ENCODE results near the gene SORCS2. TPM values are rescaled to one million over a fixed set of nuclear protein-coding genes. Genes with fewer than 3 reads are reported as not detected.

Gene SORCS2
- total and polyA plus RNA-seq, 2 of the 13 experiments (the other 11 are each of a cell fraction or from before 2014, with no cell fraction given), result 0.82 to 1.0 TPM

GRCh38 chr4:7422151-7422897, 230.0 kb downstream of the SORCS2 start:
- Histone ChIP-seq H2AFZ (ENCODE audit: low read length) (no peak overlapping the region), H3K79me2 (ENCODE audit: insufficient read depth, low read length) (no peaks in the 10 kb centered on the region), H3K36me3 (replicated peaks in 1 of 2; ENCODE audit: control insufficient read depth in 1 of 2, insufficient read depth in 2 of 2, low read length in 2 of 2) (no peaks in the 10 kb centered on the region), H3K9me3 (ENCODE audit: low read length) (no peaks in the 10 kb centered on the region), H3K4me1 (ENCODE audit: insufficient read depth, low read length) (peaks cover 9% of the 10 kb centered on the region), H3K27me3 (ENCODE audit: control insufficient read depth in 1 of 2, insufficient read depth in 2 of 2, low read length in 2 of 2) (peaks cover 10 to 28% of the 10 kb centered on the region in 2 experiments; a peak in 4 of 5 replicates), H3K9ac (ENCODE audit: insufficient read depth, low read depth, low read length) (no peak overlapping the region), H3K4me3 (replicated peaks in 1 of 3; ENCODE audit: insufficient read depth in 1 of 3, low read depth in 2 of 3, low read length in 3 of 3) (no peak overlapping the region), H4K20me1 (ENCODE audit: insufficient read depth, low read length) (no peaks in the 10 kb centered on the region), H3K4me2 (ENCODE audit: low read depth, low read length) (no peak overlapping the region), H3K27ac (ENCODE audit: extremely low read length, insufficient read depth, low read length) (no peak overlapping the region)
- WGBS (ENCODE audit: low lambda C conversion rate), result 33% methylated on average over 13 of the region's 19 CpGs
- DNase-seq (ENCODE audit: low spot score), result no peak
- BruUV-seq (replicated peaks), result no TSS peak
- ATAC-seq, result no peak
- in situ Hi-C loops (cut with HindIII; ENCODE audit: extremely low pct_ligation_motif_present, low pct_unique_long_range_greater_than_20kb) (no loop called here), intact Hi-C loops (cut with micrococcal nuclease; ENCODE audit: unreplicated experiment) (no loop called here)
- POLR2A ChIA-PET, result no interaction called here
- no peak for FAIRE-seq
- CTCF ChIA-PET (ENCODE audit: low intra/inter-chr PET ratio, low total read pairs), result no interaction called here
- no peak for TF ChIP-seq ZNF329 (CRISPR knock-in tag; IDR thresholded peaks at IDR 0.05; ENCODE audit: low read depth)
- TF ChIP-seq GABPA (IDR thresholded peaks at IDR 0.05; ENCODE audit: low read depth, low read length), result no peak
- no peak for TF ChIP-seq GABPA (CRISPR knock-in tag; IDR thresholded peaks at IDR 0.05; ENCODE audit: low read depth)
- no peak for TF ChIP-seq ZNF292 (CRISPR knock-in tag; IDR thresholded peaks at IDR 0.05; ENCODE audit: borderline replicate concordance, low read depth)
- TF ChIP-seq HHEX (CRISPR knock-in tag; IDR thresholded peaks at IDR 0.05), result no peak
- TF ChIP-seq, protein P1, sequence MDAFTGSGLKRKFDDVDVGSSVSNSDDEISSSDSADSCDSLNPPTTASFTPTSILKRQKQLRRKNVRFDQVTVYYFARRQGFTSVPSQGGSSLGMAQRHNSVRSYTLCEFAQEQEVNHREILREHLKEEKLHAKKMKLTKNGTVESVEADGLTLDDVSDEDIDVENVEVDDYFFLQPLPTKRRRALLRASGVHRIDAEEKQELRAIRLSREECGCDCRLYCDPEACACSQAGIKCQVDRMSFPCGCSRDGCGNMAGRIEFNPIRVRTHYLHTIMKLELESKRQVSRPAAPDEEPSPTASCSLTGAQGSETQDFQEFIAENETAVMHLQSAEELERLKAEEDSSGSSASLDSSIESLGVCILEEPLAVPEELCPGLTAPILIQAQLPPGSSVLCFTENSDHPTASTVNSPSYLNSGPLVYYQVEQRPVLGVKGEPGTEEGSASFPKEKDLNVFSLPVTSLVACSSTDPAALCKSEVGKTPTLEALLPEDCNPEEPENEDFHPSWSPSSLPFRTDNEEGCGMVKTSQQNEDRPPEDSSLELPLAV (CRISPR knock-in tag; conservative IDR thresholded peaks at IDR 0.05; ENCODE audit: low read depth), result no peak
- TF ChIP-seq ZNF484 (CRISPR knock-in tag; IDR thresholded peaks at IDR 0.05; ENCODE audit: borderline replicate concordance, low read depth), result no peak
- TF ChIP-seq IRF9 (CRISPR knock-in tag; IDR thresholded peaks at IDR 0.05; ENCODE audit: borderline replicate concordance), result no peak
- no peak for TF ChIP-seq CTCF (CRISPR knock-in tag; IDR thresholded peaks at IDR 0.05)
- no peak for TF ChIP-seq FLYWCH1 (CRISPR knock-in tag; IDR thresholded peaks at IDR 0.05)
- TF ChIP-seq ZNF543 (CRISPR knock-in tag; IDR thresholded peaks at IDR 0.05), result no peak
- no peak for TF ChIP-seq MATR3 (CRISPR knock-in tag; IDR thresholded peaks at IDR 0.05)
- TF ChIP-seq ZNF619 (CRISPR knock-in tag; IDR thresholded peaks at IDR 0.05), result no peak
- TF ChIP-seq MYNN (CRISPR knock-in tag; IDR thresholded peaks at IDR 0.05; ENCODE audit: low read depth), result no peak
- no peak for TF ChIP-seq ZBTB37 (CRISPR knock-in tag; IDR thresholded peaks at IDR 0.05)
- TF ChIP-seq ZNF12 (CRISPR knock-in tag; IDR thresholded peaks at IDR 0.05), result no peak
